ENCODE results near the gene MRPL58.
"Not testable (repeated sequence)": the region's sequence is repeated elsewhere in the genome, so short reads cannot be mapped to it uniquely, and the experiment has no call there.

Gene MRPL58

GRCh38 chr17:75012096-75012345 is 449 bp upstream of the MRPL58 start:
- no peak for DNase-seq (ENCODE audit: low read depth in 1 of 2, low spot score in 1 of 2)

DNA sequence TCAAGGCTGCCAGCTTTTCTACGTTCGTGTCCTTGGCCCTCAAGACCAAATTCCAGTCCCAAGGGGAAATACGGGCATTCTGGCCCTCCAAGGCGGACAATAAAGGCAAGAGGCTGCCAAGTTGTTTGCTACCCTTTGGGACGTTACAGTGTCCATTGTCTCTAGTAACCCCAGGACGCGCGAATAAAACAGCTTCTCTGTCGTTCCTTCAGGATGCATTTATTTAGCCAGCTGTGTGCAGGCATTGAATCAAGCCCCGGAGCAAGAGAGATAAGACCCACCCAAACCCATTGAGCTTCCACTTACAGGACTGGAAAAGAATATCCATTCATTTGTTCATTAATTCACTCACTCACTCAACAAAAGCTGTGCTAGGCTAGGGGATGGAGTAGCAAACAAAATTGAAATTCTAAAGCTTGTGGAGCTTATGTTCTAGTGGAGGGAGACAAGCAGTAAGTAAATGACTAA is 656 bp downstream of the MRPL58 start:
- no peak for DNase-seq (ENCODE audit: low read depth in 1 of 2, low spot score in 1 of 2)

- no peak for DNase-seq (ENCODE audit: low read depth in 1 of 2, low spot score in 1 of 2)
These were observed 6.7 kb downstream of the MRPL58 start for GRCh38 chr17:75019146-75019545.

GRCh38 chr17:75019710-75020109 is 7.2 kb downstream of the MRPL58 start:
- no peak for DNase-seq (ENCODE audit: low read depth in 1 of 2, low spot score in 1 of 2)

DNA sequence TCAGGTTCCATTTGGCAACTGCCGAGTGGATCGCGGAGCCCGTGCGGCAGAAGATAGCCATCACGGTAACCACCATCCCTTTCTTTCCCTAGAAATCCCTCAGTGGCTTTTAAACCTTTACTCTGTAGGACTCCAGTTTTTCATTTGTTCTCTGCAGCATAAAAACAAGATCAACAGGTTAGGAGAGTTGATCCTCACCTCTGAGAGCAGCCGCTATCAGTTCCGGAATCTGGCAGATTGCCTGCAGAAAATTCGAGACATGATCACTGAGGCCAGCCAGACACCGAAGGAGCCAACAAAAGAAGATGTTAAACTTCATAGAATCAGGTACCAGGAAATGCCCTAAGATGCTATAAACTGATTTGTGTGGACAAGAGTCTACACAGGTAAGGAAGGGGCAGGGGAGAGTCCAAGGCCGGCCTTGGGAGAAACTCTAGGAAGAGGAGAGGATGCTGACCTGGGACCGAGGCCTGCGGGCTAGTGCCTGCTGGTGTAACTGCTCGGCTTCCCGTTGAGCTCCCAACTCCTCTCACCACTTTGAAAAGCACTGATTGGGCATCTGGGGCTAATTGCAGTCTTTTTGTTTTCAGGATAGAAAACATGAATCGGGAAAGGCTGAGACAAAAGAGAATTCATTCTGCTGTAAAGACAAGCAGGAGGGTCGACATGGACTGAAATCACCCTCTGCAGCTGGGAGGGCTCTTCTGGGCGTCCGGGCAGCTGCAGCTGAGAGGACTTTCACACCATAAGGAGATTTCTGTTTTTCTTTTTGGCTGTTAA is 8.1 kb downstream of the MRPL58 start:
- DNase-seq (ENCODE audit: low read depth in 1 of 2, low spot score in 1 of 2) = no peak

DNA sequence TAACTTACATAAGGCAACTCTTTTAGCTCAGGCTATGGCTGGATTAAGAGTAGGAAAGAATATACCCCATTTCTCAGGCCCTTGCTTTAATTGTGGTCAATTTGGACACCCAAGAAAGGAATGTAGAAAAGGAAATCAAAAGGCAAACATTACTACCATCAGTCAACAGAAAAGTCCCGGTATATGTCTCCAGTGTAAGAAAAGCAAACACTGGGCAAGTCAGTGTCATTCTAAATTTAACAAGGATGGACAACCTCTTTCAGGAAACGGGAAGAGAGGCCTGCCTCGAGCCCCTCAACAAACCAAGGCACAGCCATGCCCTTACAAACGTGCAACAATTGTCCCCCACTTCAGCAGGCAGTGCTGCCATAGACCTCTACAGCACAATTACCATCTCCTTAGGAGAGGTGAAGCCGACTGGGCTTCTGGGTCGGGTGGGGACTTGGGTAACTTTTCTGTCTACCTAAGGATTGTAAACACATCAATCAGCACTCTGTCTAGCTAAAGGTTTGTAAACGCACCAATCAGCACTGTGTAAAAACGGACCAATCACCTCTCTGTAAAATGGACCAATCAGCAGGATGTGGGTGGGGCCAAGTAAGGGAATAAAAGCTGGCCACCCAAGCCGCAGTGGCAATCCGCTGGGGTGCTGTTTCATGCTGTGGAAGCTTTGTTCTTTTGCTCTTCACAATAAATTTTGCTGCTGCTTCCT is 12.4 kb downstream of the MRPL58 start:
- DNase-seq (ENCODE audit: low read depth in 1 of 2, low spot score in 1 of 2) = no peak

GRCh38 chr17:75025398-75025734 is 12.9 kb downstream of the MRPL58 start:
- DNase-seq (ENCODE audit: low read depth in 1 of 2, low spot score in 1 of 2) = not testable (repeated sequence)

DNA sequence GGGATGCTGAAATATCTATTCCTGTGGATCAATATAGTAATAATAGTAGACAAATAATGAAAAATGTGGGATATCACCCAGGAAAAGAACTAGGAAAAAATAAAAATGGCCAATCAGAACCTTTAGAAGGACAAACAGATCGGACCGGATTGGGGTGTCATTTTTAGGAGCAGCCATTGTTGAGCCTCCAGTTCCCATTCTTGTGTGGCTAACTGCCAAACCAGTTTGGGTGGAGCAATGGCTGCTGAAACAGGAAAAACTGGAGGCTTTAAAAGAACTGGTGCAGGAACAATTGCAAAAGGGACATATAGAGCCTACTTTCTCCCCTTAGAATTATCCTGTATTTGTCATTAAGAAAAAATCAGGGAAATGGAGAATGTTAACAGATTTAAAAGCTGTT is 14.2 kb downstream of the MRPL58 start:
- not testable (repeated sequence) for DNase-seq (ENCODE audit: low read depth in 1 of 2, low spot score in 1 of 2)

DNA sequence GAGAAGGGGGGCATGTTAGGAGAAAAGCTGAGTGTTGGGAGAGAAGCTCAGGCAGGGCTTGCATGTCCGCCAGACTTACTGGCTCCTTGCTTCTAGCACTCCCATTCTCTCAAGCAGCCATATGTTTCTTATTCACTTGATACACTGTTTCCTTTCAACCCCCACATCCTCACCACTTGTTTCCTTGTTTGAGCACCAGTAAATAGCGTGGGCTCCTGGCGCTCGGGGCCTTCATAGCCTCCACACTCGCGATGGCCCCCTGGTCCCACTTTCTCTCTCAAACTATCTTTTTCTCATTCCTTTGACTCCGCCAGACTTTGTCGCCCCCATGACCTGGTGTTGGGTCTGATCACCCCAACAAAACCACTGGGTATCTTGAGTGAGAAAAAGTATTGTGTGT is 17.7 kb downstream of the MRPL58 start:
- DNase-seq (ENCODE audit: low read depth in 1 of 2, low spot score in 1 of 2) = no peak

- peak; percentile 26 to 49 for DNase-seq (ENCODE audit: low read depth in 1 of 2, low spot score in 1 of 2)
These were observed 19.7 kb downstream of the MRPL58 start for GRCh38 chr17:75031972-75032719.

DNA sequence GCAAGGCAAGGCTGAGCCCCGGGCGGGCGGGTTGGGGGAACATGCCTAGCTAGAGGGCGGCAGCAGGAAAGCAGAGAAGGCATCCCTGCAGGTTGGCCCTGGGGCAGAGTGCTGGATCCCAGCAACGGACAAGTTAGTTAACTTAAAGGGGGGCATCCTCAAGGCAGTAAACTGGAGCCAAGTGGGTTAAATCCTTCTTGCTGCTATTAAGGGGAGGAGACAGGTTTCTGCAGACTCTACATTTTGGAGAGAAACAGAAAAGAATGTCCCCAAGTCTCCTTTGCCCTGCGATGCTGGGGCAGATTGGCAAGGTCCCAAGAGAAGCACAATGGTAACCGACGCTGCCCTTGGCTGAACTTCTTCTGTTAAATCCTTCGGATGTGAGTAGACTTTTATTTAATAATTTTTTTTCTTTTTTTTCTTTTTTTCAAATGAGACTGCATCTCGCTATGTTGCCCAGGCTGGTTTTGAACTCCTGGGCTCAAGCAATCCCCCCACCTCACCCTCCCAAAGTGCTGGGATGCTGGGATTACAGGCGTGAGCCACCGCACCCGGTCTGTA is 20.3 kb downstream of the MRPL58 start:
- no peak for DNase-seq (ENCODE audit: low read depth in 1 of 2, low spot score in 1 of 2)

DNA sequence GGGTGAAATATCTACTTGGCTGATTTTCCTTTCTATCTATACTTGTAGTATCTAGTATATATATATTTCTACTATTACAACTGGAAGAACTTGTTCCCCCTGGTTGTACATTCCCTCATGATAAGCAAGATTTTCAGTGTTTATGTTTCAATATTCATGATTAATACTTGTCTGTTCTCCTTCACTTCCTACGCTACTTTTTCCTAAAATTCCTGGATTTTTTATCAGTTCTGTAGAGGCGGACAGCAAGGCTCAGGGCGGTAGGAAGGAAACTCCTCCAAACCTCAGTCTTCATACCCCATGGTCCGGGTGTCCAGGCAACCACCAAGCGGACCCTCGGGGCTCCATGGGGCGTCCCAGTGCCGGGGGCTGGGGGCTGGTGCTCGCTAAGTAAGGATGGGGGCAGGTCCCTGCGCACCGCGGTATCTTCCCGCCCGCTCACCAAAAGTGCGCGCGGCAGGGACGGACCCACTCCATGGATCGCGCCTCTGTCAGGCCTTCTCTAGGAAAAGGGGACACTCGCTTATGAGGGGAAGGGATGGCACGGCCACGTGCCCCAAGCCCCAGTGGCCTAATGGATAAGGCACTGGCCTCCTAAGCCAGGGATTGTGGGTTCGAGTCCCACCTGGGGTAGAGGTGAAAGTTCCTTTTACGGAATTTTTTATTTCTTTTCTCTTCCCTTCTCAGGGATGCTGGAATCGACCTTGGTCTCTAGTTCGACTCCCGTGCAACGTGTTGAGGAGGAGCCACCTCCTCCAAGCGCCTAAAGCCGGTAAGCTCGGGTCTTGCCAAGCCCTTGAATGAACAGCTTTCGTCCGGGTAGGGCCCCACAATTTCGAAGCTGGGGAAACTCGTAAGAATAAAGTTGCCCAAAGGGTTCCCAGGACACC is 21.1 kb downstream of the MRPL58 start:
- DNase-seq (ENCODE audit: low read depth in 1 of 2, low spot score in 1 of 2) = peak; percentile 96

DNA sequence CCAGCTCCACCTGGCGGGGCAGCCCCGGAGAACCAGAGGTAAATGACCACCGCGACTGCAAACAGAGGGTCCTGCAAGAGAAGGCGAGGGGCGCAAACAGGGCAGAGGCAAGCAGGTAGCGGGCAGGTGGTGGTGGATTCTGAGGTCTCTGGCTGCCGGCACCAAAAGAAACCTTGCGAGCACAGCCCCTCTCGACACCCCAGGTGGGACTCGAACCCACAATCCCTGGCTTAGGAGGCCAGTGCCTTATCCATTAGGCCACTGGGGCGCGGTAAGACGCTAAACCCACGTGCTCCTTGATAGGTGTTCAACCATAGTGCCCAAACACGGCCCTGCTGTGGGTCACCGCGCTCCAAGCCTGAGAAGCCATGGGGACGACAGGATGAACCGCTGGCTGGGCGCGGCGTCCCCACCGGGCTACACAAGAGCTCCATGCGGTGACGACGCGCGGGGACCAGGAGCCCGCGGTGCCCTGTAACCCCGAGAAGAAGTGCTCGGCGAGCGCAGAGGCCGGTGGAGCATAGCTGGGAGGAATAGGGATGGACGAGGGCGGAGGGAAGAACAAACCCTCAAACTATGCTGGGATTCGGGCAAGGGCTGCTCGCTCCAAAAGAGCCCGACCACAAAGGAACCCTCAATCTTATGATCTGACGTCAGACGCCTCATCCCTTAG is 21.9 kb downstream of the MRPL58 start:
- DNase-seq (ENCODE audit: low read depth in 1 of 2, low spot score in 1 of 2) = peak; percentile 93 to 94

DNA sequence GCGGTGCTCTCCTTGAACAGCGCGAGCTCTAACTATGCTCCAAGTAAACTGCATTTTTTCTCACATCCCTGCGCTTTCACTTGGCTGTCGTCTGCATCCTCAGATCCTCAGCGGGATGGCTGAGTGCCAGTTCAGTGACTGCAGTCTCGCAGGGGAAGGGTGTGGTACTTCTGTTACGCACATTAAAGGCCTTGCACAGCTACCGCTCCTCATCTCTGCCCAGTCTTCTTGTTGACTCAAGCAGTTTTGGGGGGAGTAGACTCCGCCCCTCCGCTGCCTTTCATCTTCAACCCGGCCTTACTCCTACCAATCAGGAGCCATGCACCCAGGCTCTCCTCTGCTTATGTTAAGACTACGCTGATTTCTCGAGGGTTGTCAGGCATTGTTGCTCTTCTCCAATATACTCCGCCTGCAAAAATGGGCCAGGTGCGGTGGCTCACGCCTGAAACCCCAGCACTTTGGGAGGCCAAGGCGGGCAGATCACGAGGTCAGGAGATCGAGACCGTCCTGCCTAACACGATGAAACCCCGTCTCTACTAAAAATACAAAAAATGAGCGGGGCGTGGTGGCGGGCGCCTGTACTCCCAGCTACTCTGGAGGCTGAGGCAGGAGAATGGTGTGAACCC is 24.3 kb downstream of the MRPL58 start:
- peak; percentile 39 to 63 for DNase-seq (ENCODE audit: low read depth in 1 of 2, low spot score in 1 of 2)

GRCh38 chr17:75039238-75039637 is 26.8 kb downstream of the MRPL58 start:
- DNase-seq (ENCODE audit: low read depth in 1 of 2, low spot score in 1 of 2) = no peak

DNA sequence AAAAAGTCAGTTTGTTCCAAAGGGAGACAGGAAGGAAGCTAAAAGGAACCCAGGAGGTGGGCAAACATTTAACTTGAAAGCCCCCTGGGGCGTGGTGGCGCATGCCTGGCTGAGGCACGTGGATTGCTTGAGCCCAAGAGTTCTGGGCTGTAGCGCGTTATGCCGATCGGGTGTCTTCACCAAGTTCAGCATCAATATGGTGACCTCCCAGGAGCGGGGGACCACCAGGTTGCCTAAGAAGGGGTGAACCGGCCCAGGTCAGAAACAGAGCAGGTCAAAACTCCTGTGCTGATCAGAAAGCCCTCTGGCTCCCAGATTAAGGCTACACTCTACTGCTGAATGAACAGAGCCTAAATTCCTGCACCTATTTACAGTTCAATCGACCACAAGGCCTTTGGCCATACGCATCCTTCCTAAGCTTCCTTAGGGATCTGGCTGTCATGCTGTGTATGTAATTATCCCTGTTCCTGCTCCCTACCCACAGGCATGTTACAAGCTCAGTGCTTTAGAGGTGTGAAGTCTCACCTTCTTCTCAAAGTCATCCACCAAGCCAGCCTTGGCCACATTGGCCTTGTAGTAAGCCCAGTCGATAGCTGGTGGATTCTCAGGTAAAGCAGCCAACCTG is 29.3 kb downstream of the MRPL58 start:
- no peak for DNase-seq (ENCODE audit: low read depth in 1 of 2, low spot score in 1 of 2)

GRCh38 chr17:75043789-75044188 is 31.3 kb downstream of the MRPL58 start:
- not testable (repeated sequence) for DNase-seq (ENCODE audit: low read depth in 1 of 2, low spot score in 1 of 2)

GRCh38 chr17:75044716-75045115 is 32.2 kb downstream of the MRPL58 start:
- DNase-seq (ENCODE audit: low read depth in 1 of 2, low spot score in 1 of 2) = no peak

DNA sequence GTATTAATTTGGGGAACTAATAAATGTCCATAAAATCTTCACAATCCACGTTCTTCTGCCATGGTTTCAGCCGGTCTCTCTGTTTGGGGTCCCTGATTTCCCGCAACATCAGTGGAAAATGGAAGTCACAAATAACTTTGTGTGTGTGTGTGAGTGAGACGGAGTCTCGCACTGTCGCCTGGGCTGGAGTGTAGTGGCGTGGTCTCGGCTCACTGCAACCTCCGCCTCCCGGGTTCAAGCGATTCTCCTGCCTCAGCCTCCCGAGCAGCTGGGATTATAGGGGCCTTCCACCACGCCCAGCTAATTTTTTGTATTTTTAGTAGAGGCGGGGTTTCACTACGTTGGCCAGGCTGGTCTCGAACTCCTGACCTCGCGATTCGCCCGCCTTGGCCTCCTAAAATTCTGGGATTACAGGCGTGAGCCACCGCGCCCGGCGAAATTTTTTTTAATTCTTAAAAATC is 33.5 kb downstream of the MRPL58 start:
- DNase-seq (ENCODE audit: low read depth in 1 of 2, low spot score in 1 of 2) = not testable (repeated sequence)

Data from activated CD4-positive, alpha-beta T cell treated with anti-CD3 and anti-CD28 coated beads, Interleukin-2, amount 50 U/mL, for 24 hours (primary cell).